ENCODE results near the gene CPLANE1. TPM values are rescaled to one million over a fixed set of nuclear protein-coding genes. Genes with fewer than 3 reads are reported as not detected.

CPLANE1 gene
- total and polyA plus RNA-seq, 2 donors (not counting 3 experiments of a cell fraction or from before 2014, with no cell fraction given) = 4.6 to 21.5 TPM

GRCh38 chr5:37090781-37091180 lies 158.4 kb downstream of the CPLANE1 start:
- no TSS peak for BruUV-seq (replicated peaks)
- H3K27me3 ChIP-seq (ENCODE audit: control insufficient read depth in 2 of 2, insufficient read depth in 2 of 2, low read length in 2 of 2) = no peaks in the 10 kb centered on the region
- no peaks in the 10 kb centered on the region for H3K36me3 ChIP-seq (ENCODE audit: control insufficient read depth in 2 of 2, extremely low read depth in 1 of 2, insufficient read depth in 2 of 2, low read length in 2 of 2)
- no peak overlapping the region for H2AFZ ChIP-seq (ENCODE audit: low read depth, low read length)
- H3K9ac ChIP-seq (replicated peaks; ENCODE audit: extremely low read depth, insufficient read depth, low read length) = no peak overlapping the region
- no peak overlapping the region for H3K4me2 ChIP-seq (ENCODE audit: insufficient read depth, low read length)
- H4K20me1 ChIP-seq (replicated peaks; ENCODE audit: control insufficient read depth, extremely low read depth, insufficient read depth, low read length) = no peaks in the 10 kb centered on the region
- intact Hi-C loops (cut with micrococcal nuclease) = no loop called here
- dilution Hi-C loops (cut with MboI; ENCODE audit: extremely low pct_ligation_motif_present, low sequenced_read_pairs) = no loop called here
- TF ChIP-seq JUN (IDR thresholded peaks at IDR 0.05; ENCODE audit: borderline replicate concordance, insufficient read depth, insufficient read length, low read depth) = no peak
- no peak for TF ChIP-seq FOS (IDR thresholded peaks at IDR 0.05; ENCODE audit: borderline replicate concordance, insufficient read depth, low read length)
- no peak for TF ChIP-seq EZH2 (IDR thresholded peaks at IDR 0.05; ENCODE audit: borderline replicate concordance, low read depth, low read length, severe bottlenecking)
- TF ChIP-seq GATA2 (IDR thresholded peaks at IDR 0.05; ENCODE audit: insufficient read depth, insufficient read length, low read depth, low read length) = no peak
- no peak for TF ChIP-seq POLR2A (IDR thresholded peaks at IDR 0.05; ENCODE audit: low read depth, low read length)
- no peak for TF ChIP-seq CTCF (IDR thresholded peaks at IDR 0.05; ENCODE audit: extremely low read depth in 1 of 2, insufficient read depth in 1 of 2, low read depth in 1 of 2, low read length in 2 of 2)
- no peak for TF ChIP-seq MYC (IDR thresholded peaks at IDR 0.05; ENCODE audit: low read depth, low read length)
- no peak for TF ChIP-seq POLR2AphosphoS5 (IDR thresholded peaks at IDR 0.05; ENCODE audit: insufficient read depth, low read depth, low read length)
- no peak for TF ChIP-seq MAX (IDR thresholded peaks at IDR 0.05; ENCODE audit: insufficient read depth, insufficient read length)
- no peak for DNase-seq (ENCODE audit: low read depth, low spot score)
- H3K27ac ChIP-seq (ENCODE audit: insufficient read depth, low read depth, low read length) = no peak overlapping the region
- POLR2A ChIA-PET = no interaction called here
- no peaks in the 10 kb centered on the region for H3K9me3 ChIP-seq (replicated peaks; ENCODE audit: control insufficient read depth, insufficient read depth, low read length)
- no peak overlapping the region for H3K4me3 ChIP-seq (replicated peaks in 1 of 3; ENCODE audit: insufficient read depth in 1 of 3, low read depth in 1 of 3, low read length in 3 of 3)
- FAIRE-seq = no peak
- no peaks in the 10 kb centered on the region for H3K79me2 ChIP-seq (ENCODE audit: control insufficient read depth, insufficient read depth, low read length)
- CTCF ChIA-PET = no interaction called here
- no peaks in the 10 kb centered on the region for H3K9me1 ChIP-seq (replicated peaks; ENCODE audit: control insufficient read depth, extremely low read depth, insufficient read depth, low read length)
- H3K4me1 ChIP-seq (ENCODE audit: control insufficient read depth, extremely low read depth, insufficient read depth, low read length) = no peaks in the 10 kb centered on the region
